Keratinocyte (primary cell): Measurements from ENCODE around the gene WAC. TPM values are rescaled to one million over a fixed set of nuclear protein-coding genes. Genes with fewer than 3 reads are reported as not detected.

Experiments used
- DNase-seq: peaks from one replicate; pipeline ENCODE4 v3.0.0-alpha.2; 2011; ENCODE audit warnings: low read depth, missing footprints, low spot score
- FAIRE-seq: peaks from 2 replicates; lab custom pipeline; 2011; peaks lifted over from hg19 to GRCh38; lab: Jason Lieb, UNC
- H2AFZ ChIP-seq: 2 replicates; pipeline ENCODE4 v1.6.0; 2012; ENCODE audit warnings: low read length, control low read depth, inconsistent platforms; ENCODE audit not compliant: control insufficient read depth
- H3K27ac ChIP-seq: 2 replicates; pipeline ENCODE4 v1.5.1; 2011; ENCODE audit warnings: low read length; ENCODE audit not compliant: control insufficient read depth, insufficient read depth
- H3K27me3 ChIP-seq: 3 replicates; pipeline ENCODE4 v1.6.0; 2011; ENCODE audit warnings: low read length; ENCODE audit not compliant: control insufficient read depth, insufficient read depth; ENCODE audit errors: extremely low read depth
- H3K36me3 ChIP-seq, 2 experiments: 2 replicates in 1 of 2; 3 replicates in 1 of 2; pipeline ENCODE4 v1.5.1; 2011; ENCODE audit warnings: low read length in 2 of 2, mild to moderate bottlenecking in 1 of 2; ENCODE audit not compliant: control insufficient read depth in 2 of 2, insufficient read depth in 2 of 2; ENCODE audit errors: extremely low read depth in 1 of 2
- H3K4me1 ChIP-seq: 3 replicates; pipeline ENCODE4 v1.5.1; 2011; ENCODE audit warnings: low read length; ENCODE audit not compliant: control insufficient read depth, insufficient read depth; ENCODE audit errors: extremely low read depth
- H3K4me2 ChIP-seq: 3 replicates; pipeline ENCODE4 v1.6.0; 2011; ENCODE audit warnings: low read depth, low read length; ENCODE audit not compliant: control insufficient read depth, insufficient read depth; ENCODE audit errors: extremely low read depth
- H3K4me3 ChIP-seq, 3 experiments: fragments of 200-600 bp in 1 of 3; sonication (generic) in 1 of 3; 2 replicates in 2 of 3; 3 replicates in 1 of 3; pipeline ENCODE4 v1.5.1; 2011 to 2016; ENCODE audit warnings: low read length in 3 of 3, mild to moderate bottlenecking in 3 of 3, control low read depth in 2 of 3, inconsistent platforms in 1 of 3, low read depth in 1 of 3, mixed read lengths in 1 of 3, mixed run types in 1 of 3, moderate library complexity in 1 of 3; ENCODE audit not compliant: control insufficient read depth in 2 of 3, insufficient read depth in 2 of 3; ENCODE audit errors: extremely low read depth in 1 of 3
- H3K79me2 ChIP-seq: 2 replicates; pipeline ENCODE4 v1.6.0; 2012; ENCODE audit warnings: low read length; ENCODE audit not compliant: control insufficient read depth, insufficient read depth
- H3K9ac ChIP-seq: 3 replicates; pipeline ENCODE4 v1.6.0; 2011; ENCODE audit warnings: low read length; ENCODE audit not compliant: control insufficient read depth, insufficient read depth; ENCODE audit errors: extremely low read depth
- H3K9me1 ChIP-seq: 3 replicates; pipeline ENCODE4 v1.6.0; 2011; ENCODE audit warnings: low read length; ENCODE audit not compliant: control insufficient read depth, insufficient read depth; ENCODE audit errors: extremely low read depth
- H3K9me3 ChIP-seq: 2 replicates; pipeline ENCODE4 v1.5.1; 2012; ENCODE audit warnings: low read depth, low read length; ENCODE audit not compliant: control insufficient read depth
- H4K20me1 ChIP-seq: 3 replicates; pipeline ENCODE4 v1.6.0; 2011; ENCODE audit warnings: low read length; ENCODE audit not compliant: control insufficient read depth, insufficient read depth; ENCODE audit errors: extremely low read depth
- EZH2 ChIP-seq: IDR thresholded peaks from one replicate; pipeline ENCODE4 v1.6.1; 2012; ENCODE audit warnings: inconsistent platforms, mild to moderate bottlenecking, low read length, moderate library complexity
- dilution Hi-C: fragments of 300-500 bp; cut with MboI; formaldehyde crosslinking; loops from one replicate; pipeline ENCODE4 v1.7.0; 2020; ENCODE audit warnings: low sequenced_read_pairs; ENCODE audit not compliant: extremely low pct_ligation_motif_present
- polyA plus RNA-seq, 5 experiments: library from polyadenylated mRNA; depleted of rRNA in 3 of 5; stranded (reverse) in 3 of 5; stranded (forward) in 1 of 5; unstranded in 1 of 5; fragments of >200 nt; gene quantifications; 1 replicate in 1 of 5; 2 replicates in 3 of 5; 3 replicates in 1 of 5; pipeline versions ENCODE4 v1.2.1 to v1.2.3, GENCODE V29; 2011 to 2012; ENCODE audit warnings: missing spikeins in 2 of 5, low read depth in 1 of 5, low replicate concordance in 1 of 5
- TF ChIP-seq, protein P1 (sequence below), 3 experiments: IDR thresholded peaks in 1 of 3; conservative IDR thresholded peaks in 1 of 3; optimal IDR thresholded peaks in 1 of 3; 2 replicates in 2 of 3; 3 replicates in 1 of 3; pipeline versions ENCODE3 to v1.5.1; 2011; ENCODE audit warnings: low read length in 3 of 3, mild to moderate bottlenecking in 3 of 3, moderate library complexity in 2 of 3, control low read depth in 1 of 3, inconsistent platforms in 1 of 3; ENCODE audit not compliant: insufficient read depth in 2 of 3; ENCODE audit errors: extremely low read depth in 1 of 3

The WAC gene
- polyA plus RNA-seq, 1 donor (not counting 4 experiments of a cell fraction or from before 2014, with no cell fraction given): 80.8 TPM

DNA sequence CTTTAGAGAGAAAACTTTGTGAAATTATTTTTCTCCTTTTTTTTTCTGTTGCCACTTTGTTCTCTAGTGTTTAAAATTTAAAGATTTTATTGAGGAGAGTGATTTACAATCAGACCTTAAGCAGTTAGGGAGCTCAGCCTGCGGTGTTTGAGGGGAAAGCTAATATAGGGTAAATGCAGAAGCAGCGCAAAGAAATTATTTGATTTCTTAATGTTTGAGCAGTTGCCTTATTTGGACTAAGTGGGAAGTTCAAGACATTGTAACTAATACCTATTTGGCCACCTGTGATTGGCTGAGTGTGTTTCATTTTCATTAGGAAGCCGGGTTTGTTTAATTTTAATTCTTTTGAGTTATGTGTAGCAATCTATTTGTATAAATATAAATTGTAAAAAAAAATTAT is 25.3 kb downstream of the WAC start:
- peaks cover 96% of the 10 kb centered on the region for H3K79me2 ChIP-seq
- H2AFZ ChIP-seq: no peak overlapping the region
- no peak overlapping the region for H3K9ac ChIP-seq
- no peak for TF ChIP-seq EZH2
- TF ChIP-seq, protein P1, sequence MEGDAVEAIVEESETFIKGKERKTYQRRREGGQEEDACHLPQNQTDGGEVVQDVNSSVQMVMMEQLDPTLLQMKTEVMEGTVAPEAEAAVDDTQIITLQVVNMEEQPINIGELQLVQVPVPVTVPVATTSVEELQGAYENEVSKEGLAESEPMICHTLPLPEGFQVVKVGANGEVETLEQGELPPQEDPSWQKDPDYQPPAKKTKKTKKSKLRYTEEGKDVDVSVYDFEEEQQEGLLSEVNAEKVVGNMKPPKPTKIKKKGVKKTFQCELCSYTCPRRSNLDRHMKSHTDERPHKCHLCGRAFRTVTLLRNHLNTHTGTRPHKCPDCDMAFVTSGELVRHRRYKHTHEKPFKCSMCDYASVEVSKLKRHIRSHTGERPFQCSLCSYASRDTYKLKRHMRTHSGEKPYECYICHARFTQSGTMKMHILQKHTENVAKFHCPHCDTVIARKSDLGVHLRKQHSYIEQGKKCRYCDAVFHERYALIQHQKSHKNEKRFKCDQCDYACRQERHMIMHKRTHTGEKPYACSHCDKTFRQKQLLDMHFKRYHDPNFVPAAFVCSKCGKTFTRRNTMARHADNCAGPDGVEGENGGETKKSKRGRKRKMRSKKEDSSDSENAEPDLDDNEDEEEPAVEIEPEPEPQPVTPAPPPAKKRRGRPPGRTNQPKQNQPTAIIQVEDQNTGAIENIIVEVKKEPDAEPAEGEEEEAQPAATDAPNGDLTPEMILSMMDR (optimal IDR thresholded peaks at IDR 0.05 in 1 of 3, IDR thresholded peaks at IDR 0.05 in 1 of 3, conservative IDR thresholded peaks at IDR 0.05 in 1 of 3; ENCODE audit: extremely low read depth in 1 of 3, insufficient read depth in 2 of 3, low read length in 3 of 3): no peak
- H3K4me1 ChIP-seq: peaks cover 20% of the 10 kb centered on the region
- H3K36me3 ChIP-seq: peaks cover 10 to 28% of the 10 kb centered on the region in 2 experiments
- H3K9me3 ChIP-seq: no peaks in the 10 kb centered on the region
- H3K9me1 ChIP-seq: no peaks in the 10 kb centered on the region
- H3K27ac ChIP-seq: no peak overlapping the region
- H3K4me2 ChIP-seq: no peak overlapping the region
- H3K4me3 ChIP-seq: no peak overlapping the region
- peaks cover 37% of the 10 kb centered on the region for H4K20me1 ChIP-seq
- FAIRE-seq: no peak
- dilution Hi-C loops: no loop called here
- no peaks in the 10 kb centered on the region for H3K27me3 ChIP-seq
- no peak for DNase-seq

DNA sequence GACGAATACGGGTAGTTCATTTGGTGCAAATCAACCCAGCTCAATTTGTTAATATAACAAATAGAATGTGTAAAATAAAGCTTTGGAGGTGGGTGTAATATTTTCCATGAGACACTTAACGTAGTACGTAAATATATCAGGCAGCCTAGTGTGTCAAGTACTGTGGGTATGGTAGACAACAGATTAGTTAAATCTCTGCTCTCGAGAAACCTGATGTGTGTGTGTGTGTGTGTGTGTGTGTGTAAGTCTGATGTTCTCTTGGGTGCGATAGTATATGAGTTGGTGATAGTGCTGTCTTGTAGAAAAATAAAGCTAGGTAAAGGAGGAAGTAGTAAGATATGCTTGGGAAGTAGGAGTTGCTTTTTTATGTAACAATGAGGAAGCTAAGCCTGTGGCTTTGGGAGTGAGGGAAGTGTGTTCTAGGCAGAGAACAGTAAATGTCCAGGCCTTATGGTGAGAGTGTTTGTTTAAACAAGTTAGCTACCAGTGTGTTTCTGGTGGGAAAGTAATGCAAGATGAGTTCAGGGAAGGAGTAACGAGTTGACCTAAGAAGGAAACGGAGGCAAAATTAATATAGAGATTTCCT is 26.1 kb downstream of the WAC start:
- H3K9ac ChIP-seq: no peak overlapping the region
- H3K9me3 ChIP-seq: no peaks in the 10 kb centered on the region
- H3K36me3 ChIP-seq: peaks cover 10 to 26% of the 10 kb centered on the region in 2 experiments
- TF ChIP-seq, protein P1 (optimal IDR thresholded peaks at IDR 0.05 in 1 of 3, IDR thresholded peaks at IDR 0.05 in 1 of 3, conservative IDR thresholded peaks at IDR 0.05 in 1 of 3; ENCODE audit: extremely low read depth in 1 of 3, insufficient read depth in 2 of 3, low read length in 3 of 3): no peak
- no peak overlapping the region for H3K4me3 ChIP-seq
- H3K79me2 ChIP-seq: peaks cover 95% of the 10 kb centered on the region
- H3K4me1 ChIP-seq: peaks cover 20% of the 10 kb centered on the region
- H3K27me3 ChIP-seq: no peaks in the 10 kb centered on the region
- DNase-seq (no peak), FAIRE-seq (no peak)
- H4K20me1 ChIP-seq: peaks cover 33% of the 10 kb centered on the region
- H3K27ac ChIP-seq: peak overlapping the region; percentile 52
- H3K4me2 ChIP-seq: peak overlapping the region; percentile 33
- H2AFZ ChIP-seq: no peak overlapping the region
- dilution Hi-C loops: no loop called here
- no peaks in the 10 kb centered on the region for H3K9me1 ChIP-seq
